NCI-H2196 (cell line): Measurements from ENCODE around the gene PIEZO1.

Experiments used
- DNase-seq: peaks from one replicate; lab custom pipeline; 2025; ENCODE audit not compliant: unreplicated experiment; lab: John Stamatoyannopoulos, UW

Gene PIEZO1

DNA sequence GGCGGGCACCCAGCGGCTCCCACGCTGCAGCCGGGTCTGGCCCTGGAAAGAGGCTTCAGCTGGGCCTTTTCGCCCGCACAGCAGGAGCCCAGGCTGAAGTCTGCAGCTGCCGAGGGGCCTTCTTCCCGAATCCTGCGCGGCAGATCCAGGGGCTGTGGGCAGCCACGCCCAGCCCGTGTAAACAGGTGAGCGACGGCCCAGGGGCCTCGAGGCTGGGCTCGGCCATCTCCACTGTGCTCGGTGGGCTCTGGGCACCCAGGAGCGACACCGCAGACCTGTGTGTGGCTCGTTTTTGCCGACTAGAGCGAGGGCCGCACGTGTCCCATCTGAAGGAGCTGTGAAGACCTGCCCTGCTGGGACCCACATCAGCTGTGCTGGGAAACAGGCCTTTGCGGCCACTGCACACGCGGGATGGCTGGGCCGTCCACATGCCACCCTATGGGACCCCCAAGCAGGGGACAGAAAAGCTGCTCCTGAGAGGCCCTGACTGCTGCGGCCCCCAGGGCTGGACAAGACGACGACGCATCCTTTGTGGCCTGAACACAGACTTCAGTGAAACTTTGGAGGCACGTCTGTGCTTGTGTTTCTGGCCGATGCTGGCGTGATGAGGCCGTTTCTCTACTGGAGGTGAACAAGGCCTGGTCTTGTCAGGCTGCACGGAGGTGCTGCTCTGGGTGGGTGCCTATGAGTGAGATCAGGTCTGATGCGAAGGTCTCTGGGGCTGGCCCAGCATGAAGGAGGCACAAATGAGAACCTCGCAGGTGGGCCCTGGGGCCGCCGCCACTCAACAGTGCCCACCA is 31.9 kb upstream of the PIEZO1 start:
- no peak for DNase-seq

DNA sequence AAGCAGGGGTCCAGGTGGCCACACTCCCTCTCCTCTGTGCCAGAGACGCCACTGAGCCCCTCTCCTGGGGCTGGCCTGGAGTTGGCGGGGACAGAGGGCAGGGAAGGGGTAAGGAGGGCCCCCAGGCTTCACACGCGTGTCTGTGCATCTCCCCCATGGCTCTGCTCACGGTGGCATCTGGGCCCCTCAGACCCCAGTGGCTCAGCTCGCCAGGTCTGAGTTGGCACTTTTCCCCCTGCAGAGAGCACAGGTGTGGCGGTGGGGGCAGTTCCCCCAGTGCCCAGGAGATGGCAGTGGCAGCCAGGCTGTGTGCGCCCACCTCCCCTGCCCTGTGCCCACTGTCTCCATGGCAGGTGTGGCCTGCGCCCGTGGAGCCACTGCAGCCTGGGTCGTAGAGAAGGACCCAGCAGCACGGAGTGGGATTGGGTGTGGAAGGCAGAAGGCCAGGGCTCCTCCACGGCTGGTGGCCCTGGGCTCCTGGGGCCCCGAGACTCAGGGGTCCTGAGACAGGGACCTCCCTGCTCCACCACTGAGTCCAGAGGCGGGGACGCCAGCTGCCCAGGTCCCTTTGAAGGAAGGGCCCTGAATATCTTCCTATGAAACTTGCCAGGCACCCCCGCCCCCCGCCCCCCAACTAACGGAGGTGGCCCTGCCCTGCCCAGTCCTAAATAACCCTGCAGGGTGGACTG is 31.0 kb upstream of the PIEZO1 start:
- DNase-seq: peak; percentile 31

DNA sequence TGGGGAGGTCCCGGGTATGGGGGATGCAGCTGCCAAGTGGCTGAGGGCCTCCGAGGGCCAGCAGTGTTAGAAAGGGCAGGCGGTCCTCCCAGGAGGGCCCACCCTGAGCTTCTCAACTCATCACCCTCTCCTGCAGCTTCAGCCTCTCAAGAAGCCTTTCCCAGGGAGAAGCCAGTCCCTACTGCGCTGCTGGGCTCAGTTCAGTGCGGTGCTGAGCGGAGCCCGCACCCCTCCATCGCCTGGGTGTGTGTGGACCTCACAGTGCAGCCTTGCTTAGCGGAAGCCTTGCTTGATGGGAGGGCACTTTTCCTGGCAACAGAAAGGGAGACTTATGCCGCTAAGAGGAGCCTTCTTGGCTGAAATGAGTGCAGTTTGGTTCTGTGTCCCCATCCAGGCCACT is 30.2 kb upstream of the PIEZO1 start:
- no peak for DNase-seq

DNA sequence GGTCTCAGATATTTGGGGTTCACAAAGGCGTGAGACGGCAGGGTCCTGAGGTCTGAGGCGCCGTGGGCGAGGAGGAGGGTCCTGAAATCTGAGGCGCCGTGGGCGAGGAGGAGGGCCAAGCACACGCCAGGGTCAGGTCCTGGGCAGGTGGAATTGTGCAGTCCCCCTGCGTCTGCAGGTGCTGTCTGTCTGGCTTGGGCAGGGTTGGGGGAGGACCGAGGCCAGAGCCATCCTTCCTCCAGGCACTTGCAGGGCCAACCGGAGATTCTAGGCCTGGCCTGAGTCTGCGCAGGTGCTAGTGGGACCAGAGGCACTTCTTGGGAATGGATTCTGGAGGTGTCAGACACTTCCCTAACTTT is 29.1 kb upstream of the PIEZO1 start:
- DNase-seq: no peak

DNA sequence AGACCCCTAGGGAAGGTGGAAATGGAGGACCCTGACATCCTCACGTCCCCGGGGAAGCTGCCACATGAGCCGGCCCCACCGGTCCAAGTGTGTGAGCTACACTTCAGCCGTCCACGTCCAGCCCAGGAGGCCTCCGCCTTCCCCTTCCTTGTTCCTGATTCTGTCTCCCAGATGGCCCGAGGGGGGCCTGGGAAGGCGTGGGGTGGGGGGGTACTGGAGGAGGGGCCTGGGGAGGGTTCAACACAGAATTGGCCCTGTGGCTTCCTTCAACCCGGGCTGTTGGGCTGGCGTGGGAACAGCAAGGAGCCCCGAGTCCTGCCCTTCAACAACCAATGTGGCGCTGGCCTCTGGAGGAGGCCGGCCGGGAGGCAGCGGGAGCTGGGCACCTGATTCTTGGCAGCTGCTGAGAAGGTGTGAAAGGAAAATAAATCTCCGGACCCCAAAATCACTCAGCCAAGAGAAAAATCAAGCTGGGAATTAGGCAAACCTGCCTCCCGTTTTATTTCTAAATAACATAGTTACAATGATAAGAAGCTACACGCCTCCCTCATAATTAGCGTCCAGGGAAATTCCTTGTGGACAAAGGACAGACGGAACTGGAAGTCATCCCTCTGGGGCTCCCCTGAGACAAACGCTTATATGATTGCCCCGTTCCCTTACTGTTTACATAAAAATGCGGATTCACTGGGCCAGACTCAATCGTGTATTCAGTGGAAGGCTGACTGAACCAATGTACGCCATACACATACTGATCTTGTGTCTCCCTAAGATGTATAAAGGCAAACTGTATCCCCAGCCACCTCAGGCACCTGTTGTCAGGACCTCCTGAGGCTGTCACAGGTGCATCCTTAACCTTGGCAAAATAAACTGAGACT is 28.5 kb upstream of the PIEZO1 start:
- DNase-seq: no peak

DNA sequence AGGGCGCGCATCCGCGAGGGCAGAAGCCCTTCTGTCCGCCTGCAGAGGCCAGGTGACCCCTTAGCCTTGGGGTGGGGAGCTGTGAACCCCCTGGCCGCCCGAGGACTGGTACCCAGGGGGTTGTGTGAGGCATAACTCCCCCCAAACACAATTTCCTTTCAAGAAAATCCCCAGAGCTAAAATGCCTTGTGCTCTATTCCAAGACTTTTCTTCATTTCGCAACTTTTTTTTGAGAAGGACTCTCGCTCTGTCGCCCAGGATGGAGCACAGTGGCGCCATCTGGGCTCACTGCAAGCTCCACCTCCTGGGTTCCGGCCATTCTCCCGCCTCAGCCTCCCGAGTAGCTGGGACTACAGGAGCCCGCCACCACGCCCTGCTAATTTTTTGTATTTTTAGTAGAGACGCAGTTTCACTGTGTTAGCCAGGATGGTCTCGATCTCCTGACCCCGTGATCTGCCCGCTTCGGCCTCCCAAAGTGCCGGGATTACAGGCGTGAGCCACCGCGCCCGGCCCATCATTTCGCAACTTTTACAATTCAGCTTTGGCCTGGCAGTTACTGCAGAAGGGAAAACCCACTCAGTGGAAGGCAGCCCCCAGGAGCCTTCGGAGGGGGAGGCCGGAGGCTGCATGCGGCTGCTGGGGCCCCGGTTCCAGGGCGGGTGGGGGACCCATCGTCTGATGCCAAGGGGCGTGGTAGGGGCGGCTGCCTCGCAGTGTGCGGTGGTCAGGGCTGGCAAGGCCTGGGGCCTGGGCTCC is 27.7 kb upstream of the PIEZO1 start:
- peak; percentile 12 for DNase-seq

DNA sequence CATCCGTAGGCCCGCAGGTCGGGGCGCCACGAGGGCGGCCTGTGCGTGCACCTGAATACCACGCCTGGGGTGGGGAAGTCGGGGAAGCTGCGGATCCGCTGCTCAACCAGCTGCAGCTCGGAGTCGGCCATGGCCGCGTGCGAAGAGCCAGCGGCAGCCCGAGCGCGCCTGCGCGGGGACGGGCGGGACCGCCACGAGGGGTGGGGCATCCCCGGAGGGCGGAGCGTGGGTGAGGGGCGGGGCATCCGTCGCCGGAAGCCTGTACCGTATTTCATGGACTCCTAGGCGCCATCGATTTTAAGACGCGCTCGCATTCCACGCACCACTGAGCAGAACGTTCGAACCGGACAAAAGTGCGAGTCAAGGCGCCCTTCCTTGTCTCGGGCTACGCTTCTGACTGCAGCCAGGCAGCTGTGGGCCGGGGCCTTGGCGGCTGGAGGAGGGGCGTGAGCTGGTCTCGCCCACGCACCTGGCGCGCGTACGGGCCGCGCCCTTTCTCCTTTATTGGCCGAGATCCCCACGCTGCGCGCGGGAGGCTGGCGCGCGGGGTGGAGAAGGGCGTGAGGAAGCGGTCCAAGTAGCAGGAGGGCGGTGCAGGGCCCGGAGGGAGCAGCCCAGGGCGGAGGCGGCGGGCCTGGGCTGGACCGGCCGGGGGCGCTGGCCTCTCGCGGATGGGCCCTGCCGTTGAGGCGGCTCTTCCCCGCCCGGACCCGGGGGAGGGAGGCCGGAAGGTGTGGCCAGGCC is 26.9 kb upstream of the PIEZO1 start, which contains the start of gene APRT:
Gene APRT (minus strand): TSS at position 160 of the 744 bp plus-strand sequence. CDS start 29 bp downstream, at position 131.
- DNase-seq: peak; percentile 78

DNA sequence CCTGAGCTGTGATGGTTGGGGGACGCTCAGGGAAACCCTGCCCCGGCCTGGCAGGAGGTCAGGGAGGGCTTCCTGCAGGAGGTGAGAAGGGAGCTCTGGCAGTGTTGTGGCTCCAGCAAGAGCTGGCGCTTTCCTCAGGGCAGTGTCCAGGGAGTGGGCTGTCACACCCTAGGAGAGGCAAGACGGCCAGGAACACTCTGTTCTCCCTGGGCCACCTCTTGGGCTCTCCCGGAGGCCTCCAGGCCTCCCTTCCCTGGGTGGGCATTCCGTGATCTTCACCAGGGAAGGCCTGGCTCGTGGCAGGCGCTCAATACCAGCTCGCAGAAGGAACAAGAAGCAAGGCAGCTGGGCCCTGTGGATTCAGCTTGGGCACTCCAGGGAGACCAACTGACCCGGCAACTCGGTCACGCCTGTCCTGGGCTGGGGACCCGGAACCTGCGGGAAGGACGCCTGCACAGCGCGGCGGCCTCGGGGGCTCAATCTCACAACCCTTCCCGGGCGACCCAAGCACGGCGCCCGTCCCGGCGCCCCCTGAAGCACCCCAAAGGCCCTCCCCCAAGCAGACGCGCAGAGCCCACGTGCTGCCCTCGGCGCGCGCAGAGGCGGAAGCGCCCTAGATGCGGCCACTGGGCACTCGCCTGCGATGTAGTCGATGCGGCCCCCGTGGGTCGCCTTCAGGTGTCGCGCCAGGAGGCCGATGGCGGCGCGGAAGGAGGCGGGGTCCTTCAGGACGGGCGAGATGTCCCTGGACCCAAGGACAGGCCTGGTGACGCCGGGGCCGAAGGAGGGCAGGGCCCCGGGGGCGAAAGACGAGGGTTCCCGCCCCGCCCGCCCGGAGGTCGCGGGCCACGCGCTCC is 26.1 kb upstream of the PIEZO1 start:
- peak; percentile 60 for DNase-seq

DNA sequence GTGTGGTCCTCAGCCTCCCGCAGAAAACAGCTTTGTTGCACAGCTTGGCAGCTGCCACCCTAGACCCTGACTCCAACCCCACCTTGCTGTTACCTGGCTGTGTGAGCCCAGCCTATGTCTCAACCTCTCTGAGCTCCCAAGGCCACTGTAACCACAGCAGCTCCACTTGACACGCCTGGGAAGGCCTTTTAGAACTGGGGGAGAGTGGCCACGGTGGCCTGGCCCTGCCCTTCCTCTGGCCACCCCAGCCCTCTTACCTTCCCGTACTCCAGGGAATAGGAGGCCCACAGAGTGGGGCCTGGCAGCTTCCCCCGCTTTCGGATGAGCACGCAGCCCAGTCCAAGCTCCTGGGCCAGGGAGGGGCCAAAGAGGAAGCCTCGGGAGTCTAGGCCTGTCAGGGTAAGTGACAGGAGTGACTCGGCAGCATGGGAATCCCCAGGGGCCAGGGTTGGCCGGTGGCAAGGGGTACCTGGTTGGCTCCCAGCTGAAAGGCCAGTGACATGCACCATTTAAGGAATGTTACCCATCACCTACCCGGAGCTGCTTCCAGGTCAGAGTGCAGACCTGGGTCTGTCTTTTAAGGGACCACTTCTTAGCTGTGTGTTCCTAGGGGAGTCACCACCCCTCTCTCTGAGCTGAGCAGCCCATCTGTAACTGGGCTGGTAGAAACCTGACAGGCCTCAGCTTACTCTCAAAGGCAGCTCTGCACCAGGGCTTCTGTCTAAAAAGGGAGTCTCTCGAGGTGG is 25.3 kb upstream of the PIEZO1 start:
- no peak for DNase-seq

DNA sequence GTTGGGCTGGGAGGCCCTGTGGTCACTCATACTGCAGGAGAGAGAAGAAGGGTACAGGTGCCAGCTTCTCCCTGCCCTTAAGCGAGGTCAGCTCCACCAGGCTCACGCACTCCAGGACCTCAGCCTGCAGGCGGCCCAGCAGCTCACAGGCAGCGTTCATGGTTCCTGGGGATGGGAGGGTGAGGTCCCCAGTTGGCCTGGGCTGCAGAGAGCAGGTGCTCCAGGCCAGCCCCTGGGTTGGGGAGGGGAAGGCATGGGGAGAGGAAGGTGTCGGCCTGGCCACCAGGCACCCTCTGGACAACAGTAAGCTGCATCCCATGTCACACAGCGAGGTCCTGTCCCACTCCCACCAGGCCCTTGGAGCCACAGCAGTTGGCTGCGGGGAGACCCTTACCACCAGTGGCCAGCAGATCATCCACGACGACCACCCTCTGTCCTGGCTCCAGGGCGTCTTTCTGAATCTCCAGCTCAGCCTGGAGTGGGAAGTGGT is 24.7 kb upstream of the PIEZO1 start:
- no peak for DNase-seq

DNA sequence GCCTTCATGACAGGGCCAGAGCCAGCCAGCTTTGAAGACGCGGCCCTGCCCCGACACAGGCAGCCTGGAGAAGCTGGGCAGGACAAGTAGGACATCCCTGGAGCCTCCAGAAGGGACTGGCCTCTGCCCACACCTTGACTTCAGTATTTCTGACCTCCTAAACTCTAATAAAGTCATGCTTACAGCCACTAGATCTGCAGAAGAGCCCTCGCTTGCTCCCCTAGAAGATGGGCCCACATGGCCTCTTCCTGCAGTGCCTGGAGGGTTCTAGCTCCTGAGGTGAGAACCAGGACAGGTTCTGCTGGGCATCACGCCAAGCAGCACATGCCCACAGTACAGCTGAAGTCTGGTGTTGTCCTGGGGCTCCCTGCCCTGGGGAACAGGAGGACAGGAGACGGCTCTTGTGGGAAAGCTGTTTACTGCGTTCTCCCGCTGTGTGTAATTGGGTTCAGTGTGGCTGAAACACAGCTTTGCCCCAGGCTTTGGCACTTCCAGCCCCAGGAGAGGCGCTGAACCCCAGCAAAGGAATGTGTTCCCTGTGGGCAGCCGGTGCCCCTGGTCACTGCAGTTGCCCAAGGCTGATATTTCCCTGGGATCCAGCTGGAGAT is 24.2 kb upstream of the PIEZO1 start:
- peak; percentile 8 for DNase-seq

DNA sequence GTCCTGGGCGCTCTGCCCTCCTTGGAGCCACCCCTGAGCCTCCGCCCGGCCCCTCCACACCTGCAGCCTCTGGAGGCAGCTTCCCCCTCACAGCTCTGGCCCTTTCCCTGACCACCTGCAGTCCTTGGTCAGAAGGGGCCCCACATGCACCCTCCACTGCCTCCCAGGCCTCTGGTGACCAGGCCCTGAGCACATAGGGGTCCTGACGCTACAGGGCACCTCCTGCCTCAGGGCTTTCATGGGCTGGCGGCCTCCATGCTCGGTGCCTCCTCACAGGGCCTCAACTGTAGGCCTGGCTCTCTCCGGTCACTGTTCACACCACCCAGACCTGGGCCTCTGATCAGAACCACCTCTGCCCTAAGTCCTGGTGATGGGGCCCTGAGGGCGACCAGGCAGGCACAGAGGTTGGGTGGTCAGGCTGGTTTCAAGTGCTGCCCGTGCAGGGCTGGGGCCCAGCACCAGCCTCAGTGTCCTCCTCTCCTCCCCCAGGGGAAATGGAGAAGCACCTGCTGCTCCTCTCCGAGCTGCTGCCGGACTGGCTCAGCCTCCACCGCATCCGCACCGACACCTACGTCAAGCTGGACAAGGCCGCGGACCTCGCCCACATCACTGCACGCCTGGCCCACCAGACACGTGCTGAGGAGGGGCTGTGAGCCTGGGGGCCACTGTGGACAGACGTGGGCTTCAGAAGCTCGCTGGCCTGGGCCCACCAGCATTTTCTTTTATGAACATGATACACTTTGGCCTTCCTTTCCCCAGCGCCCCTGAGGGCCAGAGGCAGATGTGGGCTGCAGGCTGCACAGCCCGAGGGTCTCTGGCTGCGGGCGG is 22.8 kb upstream of the PIEZO1 start:
- no peak for DNase-seq

DNA sequence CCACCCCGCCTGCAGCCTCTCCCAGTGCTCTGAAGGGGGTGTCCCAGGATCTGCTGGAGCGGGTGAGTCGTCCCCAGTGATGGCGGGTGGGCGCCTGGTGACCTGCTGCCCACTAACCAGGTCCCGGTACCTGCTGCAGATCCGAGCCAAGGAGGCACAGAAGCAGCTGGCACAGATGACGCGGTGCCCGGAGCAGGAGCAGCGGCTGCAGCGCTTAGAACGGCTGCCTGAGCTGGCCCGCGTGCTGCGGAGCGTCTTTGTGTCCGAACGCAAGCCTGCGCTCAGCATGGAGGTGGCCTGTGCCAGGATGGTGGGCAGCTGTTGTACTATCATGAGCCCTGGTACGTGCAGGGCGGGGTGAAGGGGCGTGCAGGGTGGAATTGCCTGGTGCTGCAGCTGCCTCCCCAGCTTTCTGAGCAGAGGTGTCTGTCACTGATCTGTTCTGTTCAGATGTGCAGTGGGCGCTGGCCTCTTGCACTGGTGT is 22.2 kb upstream of the PIEZO1 start:
- DNase-seq: no peak

DNA sequence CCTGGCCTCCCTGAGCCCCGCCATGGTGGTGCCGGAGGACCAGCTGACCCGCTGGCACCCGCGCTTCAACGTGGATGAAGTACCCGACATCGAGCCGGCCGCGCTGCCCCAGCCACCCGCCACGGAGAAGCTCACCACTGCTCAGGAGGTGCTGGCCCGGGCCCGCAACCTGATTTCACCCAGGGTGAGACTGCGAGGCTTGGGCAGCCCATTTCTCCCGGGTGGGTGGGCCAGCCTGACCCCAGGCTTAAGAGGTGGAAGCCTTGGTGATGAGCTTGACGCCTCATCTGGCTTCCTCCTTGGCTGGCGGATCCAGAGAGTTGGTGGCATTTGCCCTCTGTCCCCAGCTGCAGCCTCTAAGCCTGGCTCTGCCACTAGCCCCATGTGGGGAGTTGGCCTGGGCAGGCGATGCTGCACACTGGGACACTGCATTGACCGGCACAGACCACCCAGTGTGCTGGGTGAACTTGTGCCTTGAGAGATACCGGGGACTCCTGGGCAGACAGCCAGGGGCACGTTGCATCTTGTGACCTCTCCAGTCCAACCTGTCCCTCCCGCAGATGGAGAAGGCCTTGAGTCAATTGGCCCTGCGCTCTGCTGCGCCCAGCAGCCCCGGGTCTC is 21.6 kb upstream of the PIEZO1 start:
- no peak for DNase-seq

DNA sequence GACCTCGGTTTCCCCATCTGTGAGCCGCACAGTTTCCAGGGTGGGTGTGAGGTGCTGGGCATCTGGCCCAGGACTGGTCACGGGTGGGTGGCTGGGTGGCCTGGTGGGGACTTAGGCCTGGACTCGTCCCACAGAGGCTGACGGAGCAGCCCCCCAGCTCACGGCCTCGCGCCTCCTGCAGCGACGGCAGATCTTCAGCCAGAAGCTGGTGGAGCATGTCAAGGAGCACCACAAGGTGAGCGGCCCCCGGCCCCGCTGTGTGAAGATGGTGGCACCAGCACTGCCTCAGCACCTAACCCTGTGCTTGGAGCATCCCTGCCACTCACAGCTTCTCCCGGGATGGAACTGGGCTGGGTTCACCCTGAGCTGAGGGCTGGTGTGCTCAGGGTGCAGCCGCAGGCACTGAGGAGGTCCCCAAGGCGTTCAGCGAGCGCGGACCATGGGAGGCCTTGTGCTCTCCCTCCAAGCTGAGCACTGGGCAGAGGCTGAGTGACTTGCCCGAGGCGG is 20.9 kb upstream of the PIEZO1 start:
- no peak for DNase-seq

DNA sequence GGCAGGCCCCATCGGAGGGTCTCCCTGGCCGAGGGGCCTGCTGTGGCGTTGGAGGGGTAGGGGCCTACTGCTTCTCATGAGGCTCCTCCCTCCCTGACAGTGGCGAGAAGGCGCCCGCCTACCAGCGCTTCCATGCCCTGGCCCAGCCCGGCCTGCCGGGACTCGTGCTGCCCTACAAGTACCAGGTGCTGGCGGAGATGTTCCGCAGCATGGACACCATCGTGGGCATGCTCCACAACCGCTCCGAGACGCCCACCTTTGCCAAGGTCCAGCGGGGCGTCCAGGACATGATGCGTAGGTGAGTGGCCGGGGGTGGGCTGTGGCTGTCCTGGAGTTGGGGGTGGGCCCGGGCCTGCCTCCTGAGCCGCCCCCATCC is 20.3 kb upstream of the PIEZO1 start:
- DNase-seq: no peak
